SK-N-MC (cell line): ENCODE results near the gene RIN3.
"Not testable (repeated sequence)": the region's sequence is repeated elsewhere in the genome, so short reads cannot be mapped to it uniquely, and the experiment has no call there.

ENCODE experiments used
- DNase-seq: peaks from one replicate; pipeline ENCODE4 v3.0.0-alpha.2; 2011; ENCODE audit warnings: low read depth, low spot score
- H3K27ac ChIP-seq: fragments of 200-600 bp; sonication (generic); 2 replicates; pipeline ENCODE4 v1.5.1; 2016; ENCODE audit warnings: mixed run types
- H3K36me3 ChIP-seq: fragments of 200-600 bp; sonication (generic); 2 replicates; pipeline ENCODE4 v1.6.1; 2017; ENCODE audit warnings: antibody characterized with exemption, low read length, mixed read lengths; ENCODE audit not compliant: insufficient read depth
- H3K4me3 ChIP-seq: fragments of 200-600 bp; sonication (generic); 2 replicates; pipeline ENCODE4 v1.5.1; 2016
- H3K9ac ChIP-seq: fragments of 200-600 bp; sonication (generic); 2 replicates; pipeline ENCODE4 v1.8.0; 2017; ENCODE audit warnings: mixed run types, mixed read lengths; ENCODE audit not compliant: insufficient read length
- H3K9me3 ChIP-seq: fragments of 200-600 bp; sonication (generic); 2 replicates; pipeline ENCODE4 v1.6.1; 2017; ENCODE audit warnings: low read depth, mild to moderate bottlenecking, antibody characterized with exemption, low read length, moderate library complexity, mixed read lengths
- EZH2 ChIP-seq: fragments of 200-600 bp; sonication (generic); IDR thresholded peaks from one replicate; pipeline ENCODE4 v1.6.1; 2017; ENCODE audit warnings: antibody characterized with exemption
- FOXP2 ChIP-seq: optimal IDR thresholded peaks from 2 replicates; pipeline ENCODE3; 2011; ENCODE audit warnings: mild to moderate bottlenecking, moderate library complexity; ENCODE audit not compliant: insufficient read depth; ENCODE audit errors: extremely low read length, control extremely low read depth
- POLR2AphosphoS5 ChIP-seq: IDR thresholded peaks from 2 replicates; pipeline ENCODE4 v1.6.1; 2012; ENCODE audit warnings: mild to moderate bottlenecking, low read depth, low read length, borderline replicate concordance

Gene RIN3

DNA sequence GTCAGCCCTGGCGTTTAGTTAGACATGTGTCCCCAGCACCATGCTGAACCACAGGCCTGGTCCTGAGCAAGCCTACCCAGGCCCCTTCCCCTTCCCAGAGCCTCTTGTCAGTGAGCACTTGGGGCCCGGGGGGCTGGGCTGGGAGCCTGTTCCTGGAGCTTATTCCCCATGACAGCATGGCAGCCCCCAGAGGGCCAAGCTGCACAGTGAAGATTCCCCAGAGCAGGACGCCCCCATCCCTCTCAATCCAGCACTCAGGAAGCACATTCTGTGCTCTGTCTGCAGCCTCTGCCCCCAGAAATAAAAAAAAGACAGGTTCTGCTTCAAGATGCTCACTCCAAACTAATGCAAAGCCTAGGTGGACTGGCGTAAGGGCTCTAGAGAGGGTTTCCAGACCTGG is 117.5 kb downstream of the RIN3 start:
- Histone ChIP-seq H3K9ac (no peak overlapping the region), H3K27ac (no peak overlapping the region), H3K36me3 (no peaks in the 10 kb centered on the region), H3K9me3 (no peaks in the 10 kb centered on the region), H3K4me3 (no peak overlapping the region)
- TF ChIP-seq POLR2AphosphoS5 = no peak
- no peak for TF ChIP-seq FOXP2
- TF ChIP-seq EZH2 = no peak
- DNase-seq = no peak

DNA sequence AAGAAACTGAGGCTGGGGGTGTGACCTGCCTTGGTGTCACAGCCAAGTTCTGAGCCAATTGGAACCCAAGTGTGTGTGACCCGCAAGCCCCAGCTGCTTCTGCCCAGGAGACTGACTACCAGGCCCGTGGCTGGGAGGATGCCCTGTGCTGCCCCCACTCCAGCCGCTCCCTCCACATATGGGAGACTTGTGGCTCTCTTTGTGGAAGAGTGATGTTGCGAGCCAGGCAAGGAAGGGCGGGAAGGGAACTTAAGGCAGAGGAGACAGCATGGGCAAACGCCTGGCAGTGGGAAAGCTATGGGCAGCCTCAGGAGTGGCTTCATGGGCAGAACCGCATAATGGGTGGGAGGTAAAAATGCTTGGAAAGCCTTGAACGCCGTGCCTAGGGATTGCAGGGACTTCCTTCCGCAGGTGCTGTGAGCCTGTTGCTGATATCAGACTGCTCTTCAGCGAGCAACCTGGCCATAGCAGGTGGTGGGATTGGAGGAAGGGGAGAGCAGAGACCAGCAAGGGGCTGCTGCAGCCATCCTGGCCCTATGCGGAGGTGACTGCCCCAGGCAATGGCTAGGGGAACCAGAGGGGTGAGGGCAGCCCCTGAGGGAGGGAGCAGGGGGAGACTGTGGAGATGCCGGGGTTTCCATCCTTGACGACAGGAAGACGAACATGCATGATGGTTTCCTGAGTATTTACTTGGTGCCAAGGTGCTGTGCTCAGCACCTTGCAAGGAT is 119.1 kb downstream of the RIN3 start:
- Histone ChIP-seq H3K36me3 (no peaks in the 10 kb centered on the region), H3K4me3 (no peak overlapping the region), H3K27ac (no peak overlapping the region), H3K9ac (no peak overlapping the region), H3K9me3 (no peaks in the 10 kb centered on the region)
- no peak for DNase-seq
- TF ChIP-seq FOXP2 (no peak), POLR2AphosphoS5 (no peak), EZH2 (no peak)

DNA sequence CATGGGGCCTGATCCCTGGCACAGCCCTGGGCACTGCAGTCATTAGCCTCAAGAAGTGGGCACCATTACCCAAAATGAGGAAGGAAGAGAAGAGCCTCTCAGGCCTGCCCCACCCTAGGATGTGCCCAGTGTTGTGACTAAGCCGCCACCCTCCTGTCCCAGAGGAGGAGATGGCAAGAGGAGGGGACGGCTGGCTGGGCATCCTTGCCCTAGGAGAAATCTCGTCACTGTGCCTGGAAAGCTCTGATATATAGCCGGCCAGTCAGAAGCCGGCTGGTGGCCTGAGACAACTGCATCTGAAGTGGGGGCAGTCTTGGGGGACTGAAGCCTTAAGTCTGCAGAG is 119.7 kb downstream of the RIN3 start:
- TF ChIP-seq POLR2AphosphoS5 (no peak), EZH2 (no peak), FOXP2 (no peak)
- no peaks in the 10 kb centered on the region for H3K36me3 ChIP-seq
- no peak for DNase-seq
- no peak overlapping the region for H3K27ac ChIP-seq
- no peak overlapping the region for H3K4me3 ChIP-seq
- no peaks in the 10 kb centered on the region for H3K9me3 ChIP-seq
- H3K9ac ChIP-seq = no peak overlapping the region

DNA sequence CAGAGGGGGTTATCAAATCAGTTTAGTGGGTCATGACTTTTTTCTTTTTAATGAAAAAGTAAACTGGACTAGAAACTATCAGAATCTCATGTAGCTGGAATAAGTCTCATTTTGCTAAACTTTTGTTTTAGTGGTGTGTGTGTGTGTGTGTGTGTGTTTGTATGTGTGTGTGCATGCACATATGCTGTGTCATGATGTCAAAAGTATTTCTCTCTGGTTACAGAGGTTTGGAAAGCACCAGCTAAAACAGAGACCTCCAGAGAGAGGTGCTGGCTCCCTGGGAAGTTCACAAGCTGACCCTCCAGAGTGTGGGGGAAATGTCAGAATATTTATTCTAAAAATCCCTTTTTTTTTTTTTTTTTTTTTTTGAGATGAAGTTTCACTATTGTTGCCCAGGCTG is 120.1 kb downstream of the RIN3 start:
- Histone ChIP-seq H3K9me3 (no peaks in the 10 kb centered on the region), H3K4me3 (no peak overlapping the region), H3K9ac (no peak overlapping the region), H3K27ac (no peak overlapping the region), H3K36me3 (no peaks in the 10 kb centered on the region)
- TF ChIP-seq EZH2 (no peak), POLR2AphosphoS5 (no peak), FOXP2 (no peak)
- no peak for DNase-seq

DNA sequence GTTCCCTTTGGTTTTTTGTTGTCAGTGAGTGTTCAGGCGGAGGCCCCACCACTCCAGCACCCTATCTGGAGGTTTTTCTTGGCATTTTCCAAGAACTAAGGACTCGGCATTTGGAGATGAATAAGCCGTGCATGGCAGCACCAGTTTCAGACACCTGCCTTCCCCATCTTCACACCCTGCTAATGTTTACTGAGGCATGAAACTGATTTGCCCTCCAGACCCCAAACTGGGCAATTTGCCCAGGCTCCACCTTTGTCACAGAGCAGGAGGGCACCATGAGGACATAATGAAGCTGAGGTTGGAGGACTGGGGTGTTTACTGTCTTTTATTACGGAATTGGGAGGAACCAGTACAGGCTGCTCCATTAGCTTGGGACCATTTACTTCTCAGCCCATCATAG is 121.5 kb downstream of the RIN3 start:
- no peak for DNase-seq
- no peaks in the 10 kb centered on the region for H3K36me3 ChIP-seq
- H3K9ac ChIP-seq = no peak overlapping the region
- TF ChIP-seq POLR2AphosphoS5 = no peak
- no peak for TF ChIP-seq EZH2
- no peak for TF ChIP-seq FOXP2
- no peaks in the 10 kb centered on the region for H3K9me3 ChIP-seq
- no peak overlapping the region for H3K4me3 ChIP-seq
- H3K27ac ChIP-seq = no peak overlapping the region

DNA sequence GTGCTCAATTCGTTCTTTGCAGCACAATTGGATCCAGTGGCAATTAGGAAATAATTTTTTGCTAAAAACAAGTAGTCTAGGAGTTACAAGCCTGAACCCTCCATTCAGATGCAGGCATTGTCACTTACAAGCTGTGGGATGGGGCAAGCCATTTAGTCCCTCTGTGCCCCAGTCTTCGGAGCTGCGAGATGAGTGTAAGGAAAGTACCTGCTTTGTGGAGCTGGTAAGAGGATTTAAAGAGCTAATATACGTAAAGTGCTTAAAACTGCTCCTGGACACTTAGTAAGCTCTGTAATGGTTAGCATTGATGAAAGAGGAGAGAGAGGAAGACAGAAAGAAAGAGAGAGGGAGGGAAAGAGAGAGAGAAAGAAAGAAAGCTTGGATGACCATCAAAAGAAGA is 122.3 kb downstream of the RIN3 start:
- no peak overlapping the region for H3K9ac ChIP-seq
- no peak for TF ChIP-seq POLR2AphosphoS5
- TF ChIP-seq FOXP2 = no peak
- H3K9me3 ChIP-seq = no peaks in the 10 kb centered on the region
- H3K4me3 ChIP-seq = no peak overlapping the region
- no peak overlapping the region for H3K27ac ChIP-seq
- H3K36me3 ChIP-seq = no peaks in the 10 kb centered on the region
- no peak for DNase-seq

DNA sequence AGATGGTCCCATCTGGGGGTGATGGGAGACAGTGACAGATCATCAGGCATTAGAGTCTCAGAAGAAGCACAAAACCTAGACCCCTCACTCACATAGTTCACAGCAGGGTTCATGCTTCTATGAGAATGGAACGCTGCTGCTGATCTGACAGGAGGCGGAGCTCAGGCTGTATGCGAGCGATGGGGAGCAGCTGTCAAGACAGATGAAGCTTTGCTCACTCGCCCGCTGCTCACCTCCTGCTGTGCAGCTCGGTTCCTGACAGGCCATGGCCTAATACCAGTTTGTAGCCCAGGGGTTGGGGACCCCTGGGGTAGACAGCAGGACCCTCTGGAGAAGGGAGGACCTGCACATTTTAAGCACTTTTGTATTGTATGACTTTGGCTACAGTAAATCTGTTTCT is 123.6 kb downstream of the RIN3 start:
- H3K9me3 ChIP-seq = no peaks in the 10 kb centered on the region
- DNase-seq = no peak
- H3K27ac ChIP-seq = no peak overlapping the region
- TF ChIP-seq POLR2AphosphoS5 = no peak
- TF ChIP-seq FOXP2 = no peak
- no peak overlapping the region for H3K4me3 ChIP-seq
- H3K9ac ChIP-seq = no peak overlapping the region
- no peaks in the 10 kb centered on the region for H3K36me3 ChIP-seq

DNA sequence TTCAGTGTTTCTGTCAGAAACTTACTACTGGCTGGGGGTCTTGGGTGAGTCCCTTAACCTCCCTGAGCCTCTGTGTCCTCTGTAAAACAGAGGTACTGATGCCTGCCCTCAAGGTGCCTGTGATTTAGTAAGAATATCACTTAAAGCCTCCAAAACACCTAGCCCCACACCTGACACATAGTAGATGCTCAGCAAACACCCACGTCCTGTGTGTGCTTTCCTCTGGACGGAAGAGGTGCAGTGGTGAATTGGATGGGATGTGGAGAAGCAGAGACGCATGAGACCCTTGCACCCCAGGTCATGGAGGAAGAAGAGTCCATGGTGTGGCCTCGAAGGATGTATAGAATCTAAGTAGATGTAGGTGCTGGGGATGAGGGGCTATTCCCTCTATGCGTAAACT is 124.3 kb downstream of the RIN3 start:
- Histone ChIP-seq H3K4me3 (no peak overlapping the region), H3K9me3 (no peaks in the 10 kb centered on the region), H3K36me3 (no peaks in the 10 kb centered on the region), H3K9ac (no peak overlapping the region), H3K27ac (no peak overlapping the region)
- no peak for DNase-seq
- TF ChIP-seq FOXP2 (no peak), EZH2 (no peak), POLR2AphosphoS5 (no peak)

DNA sequence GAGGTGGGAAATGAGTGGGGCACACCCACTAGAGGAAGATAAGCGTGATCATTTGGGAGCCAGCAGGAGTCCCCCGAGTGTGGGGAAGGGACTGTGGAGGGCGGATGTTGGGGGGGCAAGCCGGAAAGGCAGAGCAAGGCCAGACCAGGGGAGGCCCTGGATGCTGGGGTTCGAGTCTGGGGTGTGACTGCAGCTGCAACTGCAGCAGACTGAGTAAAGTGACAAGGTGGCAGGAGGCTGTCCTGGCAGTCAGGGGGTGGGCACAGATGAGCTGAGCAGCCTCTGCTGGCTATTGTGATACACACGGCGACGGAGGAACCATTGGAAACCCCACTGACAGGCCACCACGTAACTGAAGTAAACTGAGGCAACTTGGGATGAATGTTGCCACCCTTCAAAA is 124.7 kb downstream of the RIN3 start:
- no peak overlapping the region for H3K27ac ChIP-seq
- no peak for TF ChIP-seq POLR2AphosphoS5
- TF ChIP-seq FOXP2 = no peak
- no peak for TF ChIP-seq EZH2
- no peak overlapping the region for H3K9ac ChIP-seq
- DNase-seq = no peak
- no peaks in the 10 kb centered on the region for H3K9me3 ChIP-seq
- H3K36me3 ChIP-seq = no peaks in the 10 kb centered on the region
- no peak overlapping the region for H3K4me3 ChIP-seq

DNA sequence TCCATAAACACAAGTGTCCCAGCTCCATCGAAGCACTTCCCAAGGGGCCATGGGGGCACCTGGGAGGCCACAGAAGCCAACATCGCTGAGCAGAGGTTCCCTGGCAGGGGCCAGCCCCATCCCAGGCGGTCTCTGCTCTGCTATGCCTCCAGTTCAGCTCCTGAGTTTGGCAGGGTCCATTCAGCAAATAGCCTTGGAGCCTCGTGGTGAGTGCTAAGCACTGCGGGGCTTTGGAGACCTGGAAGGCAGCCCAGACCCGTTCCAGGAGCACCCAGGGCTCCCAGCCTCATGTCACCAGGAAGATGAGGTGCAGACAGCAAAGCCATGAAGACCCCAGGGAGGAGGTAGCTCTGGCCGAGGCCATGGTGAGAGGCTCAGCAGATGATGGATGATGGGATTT is 125.3 kb downstream of the RIN3 start:
- no peak overlapping the region for H3K9ac ChIP-seq
- no peak for DNase-seq
- no peaks in the 10 kb centered on the region for H3K9me3 ChIP-seq
- no peak overlapping the region for H3K27ac ChIP-seq
- H3K4me3 ChIP-seq = no peak overlapping the region
- H3K36me3 ChIP-seq = no peaks in the 10 kb centered on the region
- TF ChIP-seq EZH2 = no peak

DNA sequence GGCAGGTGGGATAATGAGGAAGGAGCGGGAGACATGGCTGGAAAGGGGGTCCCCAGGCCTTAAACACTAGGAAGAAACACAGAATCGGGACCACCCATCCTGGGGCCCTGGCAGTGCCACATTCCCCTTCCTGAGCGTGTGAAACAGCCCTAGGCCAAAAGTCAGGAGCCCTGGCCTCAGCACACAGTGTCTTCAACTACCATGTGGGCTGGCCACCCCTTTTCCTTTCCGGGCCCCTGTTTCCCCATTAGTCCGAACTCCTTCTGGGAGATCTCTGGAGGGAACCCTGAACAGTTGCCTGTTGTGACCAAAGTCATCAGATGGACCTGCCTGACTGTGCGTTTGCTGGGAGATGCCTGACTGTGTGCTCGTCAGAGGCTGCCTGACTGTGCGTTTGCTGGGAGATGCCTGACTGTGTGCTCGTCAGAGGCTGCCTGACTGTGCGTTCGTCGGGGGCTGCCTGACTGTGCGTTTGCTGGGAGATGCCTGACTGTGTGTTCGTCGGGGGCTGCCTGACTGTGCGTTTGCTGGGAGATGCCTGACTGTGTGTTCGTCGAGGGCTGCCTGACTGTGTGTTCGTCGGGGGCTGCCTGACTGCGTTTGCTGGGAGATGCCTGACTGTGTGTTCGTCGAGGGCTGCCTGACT is 126.0 kb downstream of the RIN3 start:
- DNase-seq, H3K36me3 ChIP-seq, H3K9ac ChIP-seq, H3K4me3 ChIP-seq, H3K27ac ChIP-seq, H3K9me3 ChIP-seq: not testable (repeated sequence)
